ENCODE results near the gene TMEM179B. TPM values are rescaled to one million over a fixed set of nuclear protein-coding genes. Genes with fewer than 3 reads are reported as not detected.

Gene TMEM179B
- total and polyA plus RNA-seq, 9 of the 15 experiments (the other 6 are each of a cell fraction or from before 2014, with no cell fraction given), result 27.7 to 105 (median 37.0) TPM

- TF ChIP-seq CUX1 (CRISPR knock-in tag; IDR thresholded peaks at IDR 0.05) (no peak), AFF1 (IDR thresholded peaks at IDR 0.05; ENCODE audit: low read depth in 1 of 2, partially characterized antibody in 2 of 2) (peak in 1 of 2 experiments; percentile 16), ZNF639 (CRISPR knock-in tag; conservative IDR thresholded peaks at IDR 0.05 in 1 of 2, IDR thresholded peaks at IDR 0.05 in 1 of 2) (peak in 1 of 2 experiments; percentile 65; a peak in 1 of 4 replicates), XRCC4 (IDR thresholded peaks at IDR 0.05; ENCODE audit: extremely low read depth, insufficient read depth, insufficient read length) (no peak), MEIS2 (IDR thresholded peaks at IDR 0.05; ENCODE audit: partially characterized antibody) (no peak), NR4A1 (CRISPR knock-in tag; IDR thresholded peaks at IDR 0.05) (no peak), NR4A1 (tag; IDR thresholded peaks at IDR 0.05) (no peak), MTA2 (IDR thresholded peaks at IDR 0.05; ENCODE audit: low read depth) (no peak), BCLAF1 (IDR thresholded peaks at IDR 0.05; ENCODE audit: borderline replicate concordance in 1 of 2, control insufficient read depth in 1 of 2, low read depth in 2 of 2, low read length in 1 of 2) (no peak), U2AF1 (optimal IDR thresholded peaks at IDR 0.05; ENCODE audit: low read depth, low read length) (peak; percentile 11), ZNF140 (CRISPR knock-in tag; IDR thresholded peaks at IDR 0.05) (no peak)
These were observed at the start of gene TMEM179B (continued) for GRCh38 chr11:62787005-62787759.
